ENCODE data around the gene SAC3D1.
"Not testable (repeated sequence)": the region's sequence is repeated elsewhere in the genome, so short reads cannot be mapped to it uniquely, and the experiment has no call there.

The SAC3D1 gene

DNA sequence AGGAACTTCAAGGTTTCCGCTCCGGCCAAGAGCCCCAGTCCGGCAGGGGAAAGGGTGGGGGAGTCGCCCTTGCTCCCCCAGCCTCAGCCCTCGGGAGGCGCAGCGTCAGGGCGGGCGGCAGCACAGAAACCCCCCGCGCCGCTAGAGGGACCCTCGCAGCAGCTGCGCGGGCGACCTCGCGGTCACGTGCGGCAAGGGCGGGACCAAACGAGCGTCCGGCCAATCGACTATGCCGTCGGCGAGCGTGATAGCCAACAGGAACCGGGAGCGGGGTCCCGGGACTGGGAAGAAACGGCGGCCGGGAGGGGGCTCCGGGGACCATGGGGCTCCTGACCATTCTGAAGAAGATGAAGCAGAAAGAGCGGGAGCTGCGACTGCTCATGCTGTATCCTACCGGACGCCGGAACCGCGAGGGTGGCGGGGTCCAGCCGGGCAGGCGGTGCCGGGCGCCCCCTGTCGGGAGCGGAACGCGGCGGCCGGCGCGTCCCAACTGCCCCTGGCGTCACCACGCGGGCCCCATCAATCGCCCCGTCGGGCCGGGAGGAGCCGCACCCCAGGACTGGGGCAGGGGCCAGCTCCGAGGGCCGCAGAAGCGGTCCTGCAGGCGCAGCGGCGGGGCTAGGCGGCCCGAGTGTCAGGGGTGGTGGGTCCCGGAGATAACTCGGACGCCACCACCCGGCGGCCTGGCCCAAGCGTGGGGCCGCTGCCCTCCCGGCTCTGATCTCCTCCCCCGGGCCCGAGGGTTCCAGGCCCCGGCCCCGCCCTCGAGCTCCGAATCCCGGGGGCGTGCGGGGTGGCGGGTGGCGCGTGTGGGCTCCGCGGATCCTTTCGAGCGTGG, 26.9 kb upstream of the SAC3D1 start, which contains the start of gene ARL2:
ARL2 (plus strand) TSS at position 273 of the 838 bp plus-strand sequence; CDS start at position 321, 48 bp downstream.
- Mint-ChIP-seq H3K27me3 (no peaks in the 10 kb centered on the region), H3K9me3 (no peaks in the 10 kb centered on the region), H3K4me3 (peak within 1 kb of the TSS; percentile 89), H3K36me3 (ENCODE audit: low read depth) (peaks cover 35% of the 10 kb centered on the region), H3K4me1 (ENCODE audit: low read depth) (peaks cover 31% of the 10 kb centered on the region), H3K27ac (peak within 1 kb of the TSS; percentile 99)
- peak; percentile 93 for DNase-seq

DNA sequence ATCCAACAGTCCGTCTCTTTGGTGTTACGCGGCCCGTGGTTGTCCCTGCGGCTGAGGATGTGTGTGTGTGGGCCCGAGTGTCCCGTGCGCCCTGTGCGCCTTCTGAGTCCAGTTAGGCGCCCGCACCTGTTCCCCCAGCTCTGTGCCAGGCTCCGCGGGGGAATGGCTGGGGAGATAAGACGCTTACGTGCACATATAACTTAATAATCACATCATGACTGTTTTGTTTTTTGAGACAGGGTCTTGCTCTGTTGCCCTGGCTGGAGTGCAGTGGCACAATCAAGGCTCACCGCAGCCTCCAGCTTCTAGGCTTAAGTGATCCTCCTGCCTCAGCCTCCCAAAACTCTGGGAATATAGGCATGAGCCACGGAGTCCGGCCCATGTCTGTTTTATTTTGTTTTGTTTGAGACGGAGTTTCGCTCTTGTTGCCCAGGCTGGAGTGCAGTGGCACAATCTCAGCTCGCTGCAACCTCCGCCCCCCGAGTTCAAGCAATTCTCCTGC, 26.2 kb upstream of the SAC3D1 start:
- peaks cover 41% of the 10 kb centered on the region for H3K36me3 Mint-ChIP-seq (ENCODE audit: low read depth)

DNA sequence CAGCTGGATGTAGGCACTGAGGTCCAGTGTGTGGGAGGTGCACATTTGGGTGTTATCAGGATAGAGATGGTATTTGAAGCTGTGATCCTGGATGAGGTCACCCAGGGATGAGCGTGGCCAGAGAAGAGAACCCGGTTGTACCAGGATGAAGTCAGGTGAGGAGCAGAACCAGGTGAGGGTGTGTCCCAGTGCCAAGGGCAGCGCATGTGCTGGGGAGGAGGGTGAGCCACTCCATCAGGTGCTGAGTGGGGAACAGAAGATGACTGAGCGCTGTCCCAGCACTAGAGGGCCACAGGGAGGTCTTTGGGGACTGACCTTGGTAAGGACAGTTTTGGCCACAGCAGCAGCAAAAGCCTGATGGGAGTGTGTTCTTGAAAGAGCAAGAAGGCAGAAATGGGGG, 24.3 kb upstream of the SAC3D1 start:
- peaks cover 31% of the 10 kb centered on the region for H3K4me1 Mint-ChIP-seq (ENCODE audit: low read depth)
- H3K4me3 Mint-ChIP-seq: no peak overlapping the region

More for the DNA sequence above, 26.2 kb upstream of the SAC3D1 start:
- Mint-ChIP-seq H3K4me3 (peak overlapping the region; percentile 89), H3K27me3 (no peaks in the 10 kb centered on the region), H3K4me1 (ENCODE audit: low read depth) (peaks cover 31% of the 10 kb centered on the region), H3K9me3 (no peaks in the 10 kb centered on the region), H3K27ac (peak overlapping the region; percentile 96)
- no peak for DNase-seq

GRCh38 chr11:65017937-65018336, 23.1 kb upstream of the SAC3D1 start:
- DNase-seq: no peak
- Mint-ChIP-seq H3K27me3 (no peaks in the 10 kb centered on the region), H3K4me1 (ENCODE audit: low read depth) (peaks cover 29% of the 10 kb centered on the region), H3K4me3 (no peak overlapping the region), H3K9me3 (no peaks in the 10 kb centered on the region), H3K36me3 (ENCODE audit: low read depth) (peaks cover 62% of the 10 kb centered on the region), H3K27ac (peak overlapping the region; percentile 38)

More for the DNA sequence above, 24.3 kb upstream of the SAC3D1 start:
- no peak for DNase-seq
- H3K27me3 Mint-ChIP-seq: no peaks in the 10 kb centered on the region
- no peaks in the 10 kb centered on the region for H3K9me3 Mint-ChIP-seq
- peaks cover 55% of the 10 kb centered on the region for H3K36me3 Mint-ChIP-seq (ENCODE audit: low read depth)
- H3K27ac Mint-ChIP-seq: peak overlapping the region; percentile 8

DNA sequence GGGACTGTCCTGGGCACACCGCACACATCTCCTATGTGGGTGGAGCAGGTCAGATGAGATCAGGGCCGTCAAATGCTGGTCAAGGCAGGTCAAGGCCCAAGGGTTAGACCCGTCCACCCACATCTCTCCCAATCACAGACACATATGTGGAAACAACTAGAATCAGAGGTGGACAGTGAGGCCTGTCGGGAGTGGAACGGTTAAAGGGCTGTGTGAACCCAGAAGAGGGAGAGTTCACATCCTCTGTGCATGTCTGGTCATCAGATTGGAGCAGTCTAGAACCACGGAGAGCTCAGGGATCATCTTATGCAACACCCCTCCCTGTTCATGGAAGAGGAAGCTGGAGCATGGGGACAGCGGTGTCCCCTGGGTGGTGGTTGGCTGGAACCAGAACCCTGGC, 21.2 kb upstream of the SAC3D1 start:
- H3K9me3 Mint-ChIP-seq: no peaks in the 10 kb centered on the region
- no peak overlapping the region for H3K4me3 Mint-ChIP-seq
- peaks cover 58% of the 10 kb centered on the region for H3K36me3 Mint-ChIP-seq (ENCODE audit: low read depth)
- peaks cover 19% of the 10 kb centered on the region for H3K4me1 Mint-ChIP-seq (ENCODE audit: low read depth)
- H3K27ac Mint-ChIP-seq: no peak overlapping the region
- H3K27me3 Mint-ChIP-seq: no peaks in the 10 kb centered on the region
- DNase-seq: no peak

GRCh38 chr11:65021003-65021402, 20.0 kb upstream of the SAC3D1 start:
- no peaks in the 10 kb centered on the region for H3K27me3 Mint-ChIP-seq
- DNase-seq: no peak
- H3K4me1 Mint-ChIP-seq (ENCODE audit: low read depth): peaks cover 10% of the 10 kb centered on the region
- H3K4me3 Mint-ChIP-seq: no peak overlapping the region
- peaks cover 55% of the 10 kb centered on the region for H3K36me3 Mint-ChIP-seq (ENCODE audit: low read depth)
- no peaks in the 10 kb centered on the region for H3K9me3 Mint-ChIP-seq
- H3K27ac Mint-ChIP-seq: no peak overlapping the region

- Mint-ChIP-seq H3K36me3 (ENCODE audit: low read depth) (peaks cover 52% of the 10 kb centered on the region), H3K27ac (no peak overlapping the region), H3K4me3 (no peak overlapping the region), H3K27me3 (no peaks in the 10 kb centered on the region), H3K9me3 (no peaks in the 10 kb centered on the region), H3K4me1 (ENCODE audit: low read depth) (peaks cover 5% of the 10 kb centered on the region)
- no peak for DNase-seq
These were observed 19.5 kb upstream of the SAC3D1 start for GRCh38 chr11:65021509-65021908.

- not testable (repeated sequence) for H3K4me3 Mint-ChIP-seq, DNase-seq, H3K9me3 Mint-ChIP-seq, H3K27ac Mint-ChIP-seq, H3K27me3 Mint-ChIP-seq
- peaks cover 33% of the 10 kb centered on the region for H3K36me3 Mint-ChIP-seq (ENCODE audit: low read depth)
- peaks cover 18% of the 10 kb centered on the region for H3K4me1 Mint-ChIP-seq (ENCODE audit: low read depth)
These were observed 17.5 kb upstream of the SAC3D1 start for GRCh38 chr11:65023502-65023901.

- Mint-ChIP-seq H3K27me3 (no peaks in the 10 kb centered on the region), H3K4me3 (peak overlapping the region; percentile 77), H3K36me3 (ENCODE audit: low read depth) (peaks cover 6% of the 10 kb centered on the region), H3K27ac (peak overlapping the region; percentile 89), H3K4me1 (ENCODE audit: low read depth) (peaks cover 22% of the 10 kb centered on the region), H3K9me3 (no peaks in the 10 kb centered on the region)
- no peak for DNase-seq
These were observed 14.2 kb upstream of the SAC3D1 start for GRCh38 chr11:65026810-65027209.

- Mint-ChIP-seq H3K36me3 (ENCODE audit: low read depth) (peaks cover 2% of the 10 kb centered on the region), H3K4me3 (peak within 1 kb of the TSS; percentile 77), H3K27me3 (no peaks in the 10 kb centered on the region), H3K9me3 (no peaks in the 10 kb centered on the region), H3K4me1 (ENCODE audit: low read depth) (peaks cover 22% of the 10 kb centered on the region), H3K27ac (peak within 1 kb of the TSS; percentile 89)
- peak; percentile 88 for DNase-seq
These were observed 13.6 kb upstream of the SAC3D1 start, which contains the start of gene SNX15 for GRCh38 chr11:65027213-65028067. TSS of gene SNX15 (plus strand) at chr11:65027439. CDS start at chr11:65027538, 99 bp downstream.

DNA sequence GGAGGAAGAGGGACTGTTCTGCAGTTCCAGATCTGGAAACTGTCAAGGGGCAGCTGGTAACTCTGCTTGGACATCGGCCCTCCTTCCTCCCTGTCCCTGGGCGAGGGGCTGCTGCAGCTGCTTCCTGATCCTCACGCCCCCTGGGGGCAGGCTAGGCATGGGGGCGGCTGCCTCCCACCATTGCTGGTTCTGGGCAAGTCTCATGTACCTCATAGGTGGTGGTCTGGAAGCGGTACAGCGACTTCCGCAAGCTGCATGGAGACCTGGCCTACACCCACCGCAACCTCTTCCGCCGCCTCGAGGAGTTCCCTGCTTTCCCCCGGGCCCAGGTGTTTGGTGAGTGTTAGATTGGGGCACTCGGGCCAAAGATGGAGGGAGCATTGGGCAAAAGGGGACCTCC, 8.8 kb upstream of the SAC3D1 start:
- no peaks in the 10 kb centered on the region for H3K27me3 Mint-ChIP-seq
- peaks cover 19% of the 10 kb centered on the region for H3K36me3 Mint-ChIP-seq (ENCODE audit: low read depth)
- H3K27ac Mint-ChIP-seq: no peak overlapping the region
- peaks cover 16% of the 10 kb centered on the region for H3K4me1 Mint-ChIP-seq (ENCODE audit: low read depth)
- no peak overlapping the region for H3K4me3 Mint-ChIP-seq
- DNase-seq: no peak
- no peaks in the 10 kb centered on the region for H3K9me3 Mint-ChIP-seq

DNA sequence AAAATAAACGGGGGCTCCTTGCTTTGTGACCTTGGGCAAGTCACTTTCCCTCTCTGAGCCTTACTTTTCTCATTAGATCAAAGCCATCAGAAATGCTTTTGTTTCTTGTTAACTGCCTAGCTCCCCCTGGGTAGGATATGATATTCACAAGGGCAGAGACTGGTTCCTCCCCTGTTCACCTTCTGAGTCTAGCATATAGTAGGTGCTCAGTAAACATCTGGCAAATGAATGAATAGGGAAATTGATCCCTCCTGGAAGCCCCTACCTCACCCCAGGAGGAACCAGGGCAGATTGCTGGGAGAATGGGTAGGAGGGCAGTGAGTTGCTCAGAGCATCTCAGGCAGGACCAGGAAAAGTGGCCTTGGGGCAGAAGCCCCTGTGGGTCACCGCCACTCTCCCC, 6.6 kb upstream of the SAC3D1 start:
- no peaks in the 10 kb centered on the region for H3K27me3 Mint-ChIP-seq
- peaks cover 23% of the 10 kb centered on the region for H3K36me3 Mint-ChIP-seq (ENCODE audit: low read depth)
- no peak for DNase-seq
- no peak overlapping the region for H3K4me3 Mint-ChIP-seq
- no peaks in the 10 kb centered on the region for H3K9me3 Mint-ChIP-seq
- no peak overlapping the region for H3K27ac Mint-ChIP-seq
- H3K4me1 Mint-ChIP-seq (ENCODE audit: low read depth): no peaks in the 10 kb centered on the region

GRCh38 chr11:65035579-65035978, 5.4 kb upstream of the SAC3D1 start:
- H3K27me3 Mint-ChIP-seq: no peaks in the 10 kb centered on the region
- peaks cover 8% of the 10 kb centered on the region for H3K4me1 Mint-ChIP-seq (ENCODE audit: low read depth)
- peaks cover 27% of the 10 kb centered on the region for H3K36me3 Mint-ChIP-seq (ENCODE audit: low read depth)
- DNase-seq: no peak
- no peak overlapping the region for H3K4me3 Mint-ChIP-seq
- H3K27ac Mint-ChIP-seq: no peak overlapping the region
- H3K9me3 Mint-ChIP-seq: no peaks in the 10 kb centered on the region

GRCh38 chr11:65036931-65037330, 4.1 kb upstream of the SAC3D1 start:
- Mint-ChIP-seq H3K9me3 (no peaks in the 10 kb centered on the region), H3K27me3 (no peaks in the 10 kb centered on the region), H3K27ac (no peak overlapping the region), H3K4me1 (ENCODE audit: low read depth) (peaks cover 12% of the 10 kb centered on the region), H3K4me3 (no peak overlapping the region), H3K36me3 (ENCODE audit: low read depth) (peaks cover 32% of the 10 kb centered on the region)
- no peak for DNase-seq
